ENCODE results near the gene KDM5B.

KDM5B gene

DNA sequence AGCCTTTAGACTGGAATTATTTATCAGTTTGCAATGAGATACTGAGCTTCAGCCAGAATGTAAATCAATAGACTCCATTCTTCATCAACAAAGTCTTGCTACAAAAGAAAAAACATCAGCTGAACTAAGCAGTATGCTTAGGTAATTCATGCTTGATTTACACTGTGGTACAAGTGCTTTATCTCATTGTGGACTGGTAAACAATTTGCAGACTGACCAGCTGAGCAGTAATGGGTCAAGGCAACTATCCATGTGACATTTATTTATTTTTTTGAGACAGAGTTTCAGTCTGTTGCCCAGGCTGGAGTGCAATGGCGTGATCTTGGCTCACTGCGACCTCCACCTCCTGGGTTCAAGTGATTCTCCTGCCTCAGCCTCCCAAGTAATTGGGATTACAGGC lies 58.2 kb downstream of the KDM5B start:
- TF ChIP-seq ISL1 (CRISPR knock-in tag; IDR thresholded peaks at IDR 0.05) (no peak), ZFP3 (CRISPR knock-in tag; IDR thresholded peaks at IDR 0.05) (no peak), GLIS3 (CRISPR knock-in tag; IDR thresholded peaks at IDR 0.05) (no peak), ZNF8 (CRISPR knock-in tag; IDR thresholded peaks at IDR 0.05) (no peak), CSDC2 (CRISPR knock-in tag; IDR thresholded peaks at IDR 0.05) (no peak), RARB (CRISPR knock-in tag; IDR thresholded peaks at IDR 0.05) (no peak), ZFP30 (CRISPR knock-in tag; IDR thresholded peaks at IDR 0.05) (no peak), PPARA (CRISPR knock-in tag; IDR thresholded peaks at IDR 0.05; ENCODE audit: borderline replicate concordance) (no peak), ZC3H10 (CRISPR knock-in tag; IDR thresholded peaks at IDR 0.05) (no peak), ESRRG (CRISPR knock-in tag; IDR thresholded peaks at IDR 0.05) (no peak), BACH2 (CRISPR knock-in tag; IDR thresholded peaks at IDR 0.05; ENCODE audit: borderline replicate concordance) (no peak)
- TF ChIP-seq, protein P1, sequence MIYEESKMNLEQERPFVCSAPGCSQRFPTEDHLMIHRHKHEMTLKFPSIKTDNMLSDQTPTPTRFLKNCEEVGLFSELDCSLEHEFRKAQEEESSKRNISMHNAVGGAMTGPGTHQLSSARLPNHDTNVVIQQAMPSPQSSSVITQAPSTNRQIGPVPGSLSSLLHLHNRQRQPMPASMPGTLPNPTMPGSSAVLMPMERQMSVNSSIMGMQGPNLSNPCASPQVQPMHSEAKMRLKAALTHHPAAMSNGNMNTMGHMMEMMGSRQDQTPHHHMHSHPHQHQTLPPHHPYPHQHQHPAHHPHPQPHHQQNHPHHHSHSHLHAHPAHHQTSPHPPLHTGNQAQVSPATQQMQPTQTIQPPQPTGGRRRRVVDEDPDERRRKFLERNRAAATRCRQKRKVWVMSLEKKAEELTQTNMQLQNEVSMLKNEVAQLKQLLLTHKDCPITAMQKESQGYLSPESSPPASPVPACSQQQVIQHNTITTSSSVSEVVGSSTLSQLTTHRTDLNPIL (CRISPR knock-in tag; IDR thresholded peaks at IDR 0.05; ENCODE audit: low read depth): no peak
- TF ChIP-seq, protein P2, sequence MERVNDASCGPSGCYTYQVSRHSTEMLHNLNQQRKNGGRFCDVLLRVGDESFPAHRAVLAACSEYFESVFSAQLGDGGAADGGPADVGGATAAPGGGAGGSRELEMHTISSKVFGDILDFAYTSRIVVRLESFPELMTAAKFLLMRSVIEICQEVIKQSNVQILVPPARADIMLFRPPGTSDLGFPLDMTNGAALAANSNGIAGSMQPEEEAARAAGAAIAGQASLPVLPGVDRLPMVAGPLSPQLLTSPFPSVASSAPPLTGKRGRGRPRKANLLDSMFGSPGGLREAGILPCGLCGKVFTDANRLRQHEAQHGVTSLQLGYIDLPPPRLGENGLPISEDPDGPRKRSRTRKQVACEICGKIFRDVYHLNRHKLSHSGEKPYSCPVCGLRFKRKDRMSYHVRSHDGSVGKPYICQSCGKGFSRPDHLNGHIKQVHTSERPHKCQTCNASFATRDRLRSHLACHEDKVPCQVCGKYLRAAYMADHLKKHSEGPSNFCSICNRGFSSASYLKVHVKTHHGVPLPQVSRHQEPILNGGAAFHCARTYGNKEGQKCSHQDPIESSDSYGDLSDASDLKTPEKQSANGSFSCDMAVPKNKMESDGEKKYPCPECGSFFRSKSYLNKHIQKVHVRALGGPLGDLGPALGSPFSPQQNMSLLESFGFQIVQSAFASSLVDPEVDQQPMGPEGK (CRISPR knock-in tag; IDR thresholded peaks at IDR 0.05; ENCODE audit: borderline replicate concordance): no peak
- TF ChIP-seq, protein P3, sequence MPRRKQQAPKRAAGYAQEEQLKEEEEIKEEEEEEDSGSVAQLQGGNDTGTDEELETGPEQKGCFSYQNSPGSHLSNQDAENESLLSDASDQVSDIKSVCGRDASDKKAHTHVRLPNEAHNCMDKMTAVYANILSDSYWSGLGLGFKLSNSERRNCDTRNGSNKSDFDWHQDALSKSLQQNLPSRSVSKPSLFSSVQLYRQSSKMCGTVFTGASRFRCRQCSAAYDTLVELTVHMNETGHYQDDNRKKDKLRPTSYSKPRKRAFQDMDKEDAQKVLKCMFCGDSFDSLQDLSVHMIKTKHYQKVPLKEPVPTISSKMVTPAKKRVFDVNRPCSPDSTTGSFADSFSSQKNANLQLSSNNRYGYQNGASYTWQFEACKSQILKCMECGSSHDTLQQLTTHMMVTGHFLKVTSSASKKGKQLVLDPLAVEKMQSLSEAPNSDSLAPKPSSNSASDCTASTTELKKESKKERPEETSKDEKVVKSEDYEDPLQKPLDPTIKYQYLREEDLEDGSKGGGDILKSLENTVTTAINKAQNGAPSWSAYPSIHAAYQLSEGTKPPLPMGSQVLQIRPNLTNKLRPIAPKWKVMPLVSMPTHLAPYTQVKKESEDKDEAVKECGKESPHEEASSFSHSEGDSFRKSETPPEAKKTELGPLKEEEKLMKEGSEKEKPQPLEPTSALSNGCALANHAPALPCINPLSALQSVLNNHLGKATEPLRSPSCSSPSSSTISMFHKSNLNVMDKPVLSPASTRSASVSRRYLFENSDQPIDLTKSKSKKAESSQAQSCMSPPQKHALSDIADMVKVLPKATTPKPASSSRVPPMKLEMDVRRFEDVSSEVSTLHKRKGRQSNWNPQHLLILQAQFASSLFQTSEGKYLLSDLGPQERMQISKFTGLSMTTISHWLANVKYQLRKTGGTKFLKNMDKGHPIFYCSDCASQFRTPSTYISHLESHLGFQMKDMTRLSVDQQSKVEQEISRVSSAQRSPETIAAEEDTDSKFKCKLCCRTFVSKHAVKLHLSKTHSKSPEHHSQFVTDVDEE (CRISPR knock-in tag; IDR thresholded peaks at IDR 0.05): no peak
- ATAC-seq: no peak

DNA sequence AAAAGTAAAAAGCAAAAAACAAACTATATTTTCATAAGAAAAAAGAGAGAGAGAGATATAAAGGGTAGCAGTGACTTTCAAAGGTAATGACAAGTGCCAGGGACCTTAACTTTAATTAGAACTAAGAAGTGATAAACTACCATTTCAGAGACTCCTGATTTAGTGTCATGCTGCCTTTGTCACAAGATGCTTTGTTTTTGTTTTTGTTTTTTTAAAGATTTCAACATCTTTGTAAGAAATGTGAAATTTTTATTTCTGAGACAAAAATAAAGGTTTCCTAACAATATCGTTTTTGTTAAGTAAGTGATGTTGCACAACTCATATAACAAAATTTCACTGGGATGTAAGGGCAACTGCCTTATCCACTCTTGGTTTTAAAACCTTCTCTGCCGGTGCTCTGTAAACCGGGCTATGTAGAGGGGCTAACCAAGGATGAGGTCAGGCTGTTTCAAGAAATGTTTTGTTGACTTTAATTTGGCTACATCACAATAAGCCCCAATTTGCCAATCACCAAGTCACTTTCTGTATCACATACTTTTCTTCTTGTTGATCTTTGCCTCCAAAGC lies 62.8 kb downstream of the KDM5B start:
- no peak for ATAC-seq
- TF ChIP-seq TOX (CRISPR knock-in tag; IDR thresholded peaks at IDR 0.05; ENCODE audit: borderline replicate concordance) (no peak), ZFP30 (CRISPR knock-in tag; IDR thresholded peaks at IDR 0.05) (no peak), ARNTL (CRISPR knock-in tag; IDR thresholded peaks at IDR 0.05; ENCODE audit: borderline replicate concordance, low read depth) (no peak), ZNF70 (CRISPR knock-in tag; IDR thresholded peaks at IDR 0.05) (no peak), RARB (CRISPR knock-in tag; IDR thresholded peaks at IDR 0.05) (no peak), OSR1 (CRISPR knock-in tag; IDR thresholded peaks at IDR 0.05) (no peak), ZFP3 (CRISPR knock-in tag; IDR thresholded peaks at IDR 0.05) (no peak), ZNF565 (CRISPR knock-in tag; conservative IDR thresholded peaks at IDR 0.05; ENCODE audit: low read depth) (no peak), ISL1 (CRISPR knock-in tag; IDR thresholded peaks at IDR 0.05) (no peak), ZNF8 (CRISPR knock-in tag; IDR thresholded peaks at IDR 0.05) (no peak), SNAI2 (CRISPR knock-in tag; IDR thresholded peaks at IDR 0.05) (no peak), TCF4 (CRISPR knock-in tag; IDR thresholded peaks at IDR 0.05; ENCODE audit: borderline replicate concordance) (no peak)
- TF ChIP-seq, protein P3 (CRISPR knock-in tag; IDR thresholded peaks at IDR 0.05): no peak
- TF ChIP-seq, protein P1 (CRISPR knock-in tag; IDR thresholded peaks at IDR 0.05; ENCODE audit: low read depth): no peak

Data from SK-N-SH treated with all-trans-retinoic acid at 6 μM for 48 hours (cell line).